UCSD-AML1 (cell line): ENCODE data around the gene NAA80.
"Not testable (repeated sequence)": the region's sequence is repeated elsewhere in the genome, so short reads cannot be mapped to it uniquely, and the experiment has no call there.

ENCODE experiments used
- DNase-seq: peaks from one replicate; lab custom pipeline; 2025; ENCODE audit not compliant: unreplicated experiment; lab: John Stamatoyannopoulos, UW

NAA80 gene

GRCh38 chr3:50271314-50271936, 27.8 kb downstream of the NAA80 start:
- no peak for DNase-seq

- DNase-seq, result no peak
These were observed 28.6 kb downstream of the NAA80 start for GRCh38 chr3:50270422-50271224.

- no peak for DNase-seq
These were observed 29.2 kb downstream of the NAA80 start for GRCh38 chr3:50269977-50270413.

DNA sequence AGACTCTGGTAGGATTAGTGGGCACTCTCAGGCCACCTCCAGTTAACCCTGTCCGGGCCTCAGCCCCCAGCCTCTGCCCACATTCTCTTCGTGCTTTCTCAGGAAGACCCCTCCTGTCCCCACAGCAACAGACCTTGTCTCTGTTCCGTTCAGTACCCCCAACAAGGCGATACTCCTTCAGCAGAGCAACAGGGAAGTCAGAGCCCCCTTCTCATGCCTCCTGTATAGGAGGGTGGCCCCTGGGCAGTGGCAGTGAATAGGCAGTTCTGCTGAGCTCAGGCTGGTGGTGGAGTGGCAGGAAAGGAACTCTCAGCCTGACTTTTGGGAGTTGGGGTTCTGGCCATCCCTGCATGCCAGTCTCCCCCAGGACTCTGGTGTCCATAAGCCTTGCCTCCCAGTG, 29.7 kb downstream of the NAA80 start:
- no peak for DNase-seq

GRCh38 chr3:50268703-50269451, 30.3 kb downstream of the NAA80 start, which contains the start of gene SEMA3B:
Gene SEMA3B, plus strand, starts transcription at chr3:50269147. Its CDS starts 94 bp downstream, at chr3:50269241.
- DNase-seq, result no peak

DNA sequence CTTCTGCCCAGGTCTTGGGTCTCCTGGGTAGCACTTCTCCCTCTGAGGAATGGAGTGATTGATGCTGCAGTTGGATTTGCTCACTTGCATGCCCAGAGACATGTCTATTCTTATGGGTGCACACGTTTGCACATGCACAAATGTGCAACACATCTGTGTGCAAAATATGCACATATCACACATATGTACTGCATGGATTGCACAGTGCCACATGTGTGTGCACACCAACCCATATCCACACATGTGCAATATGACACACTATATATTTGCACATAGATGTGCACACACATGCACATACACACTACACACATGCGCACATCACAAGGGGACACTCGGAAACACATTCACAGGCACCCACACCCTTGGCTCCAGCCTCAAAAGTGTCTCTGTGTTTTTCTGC, 30.9 kb downstream of the NAA80 start:
- no peak for DNase-seq

- no peak for DNase-seq
These were observed 31.8 kb downstream of the NAA80 start for GRCh38 chr3:50267280-50267913.

DNA sequence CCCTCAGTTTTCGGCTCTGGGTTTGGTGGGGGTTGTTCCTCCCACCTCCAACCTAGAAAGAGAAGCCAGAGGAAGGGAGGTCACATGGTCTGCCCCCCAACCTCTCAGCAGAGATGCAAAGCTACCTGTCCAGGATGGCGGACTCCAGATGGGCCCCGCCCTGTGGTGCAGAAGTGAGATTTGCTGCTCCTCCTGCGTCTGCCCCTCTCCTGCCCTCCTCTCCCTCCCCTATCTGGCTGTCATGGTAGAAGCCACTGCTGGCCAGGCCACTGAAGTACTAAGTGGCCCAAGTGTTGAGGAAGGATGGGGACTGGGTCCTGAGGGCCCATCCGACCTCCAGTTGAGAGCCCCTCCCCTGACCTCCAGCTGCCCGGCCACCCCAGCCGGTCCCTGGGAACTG, 32.4 kb downstream of the NAA80 start:
- DNase-seq, result no peak

GRCh38 chr3:50266017-50266416, 33.2 kb downstream of the NAA80 start:
- no peak for DNase-seq

DNA sequence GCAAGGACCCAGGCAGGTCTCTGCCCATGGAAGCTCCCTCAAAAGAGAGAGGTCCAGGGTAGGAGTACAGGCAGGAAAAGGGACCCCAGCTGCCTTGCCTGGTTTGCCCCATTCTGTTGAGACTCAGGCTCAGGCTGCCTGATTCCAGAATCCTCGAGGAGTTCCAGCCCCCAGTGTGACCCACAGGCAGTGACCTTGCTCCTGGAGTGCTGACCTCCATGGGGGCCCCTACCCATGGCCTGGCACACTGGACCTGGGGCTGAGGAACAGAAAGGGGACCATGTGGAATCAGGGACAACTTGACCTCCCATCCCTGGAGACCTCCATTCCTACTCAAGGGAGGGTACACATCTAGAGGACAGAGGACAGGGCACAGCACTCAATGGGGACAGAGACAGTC, 33.6 kb downstream of the NAA80 start:
- no peak for DNase-seq

DNA sequence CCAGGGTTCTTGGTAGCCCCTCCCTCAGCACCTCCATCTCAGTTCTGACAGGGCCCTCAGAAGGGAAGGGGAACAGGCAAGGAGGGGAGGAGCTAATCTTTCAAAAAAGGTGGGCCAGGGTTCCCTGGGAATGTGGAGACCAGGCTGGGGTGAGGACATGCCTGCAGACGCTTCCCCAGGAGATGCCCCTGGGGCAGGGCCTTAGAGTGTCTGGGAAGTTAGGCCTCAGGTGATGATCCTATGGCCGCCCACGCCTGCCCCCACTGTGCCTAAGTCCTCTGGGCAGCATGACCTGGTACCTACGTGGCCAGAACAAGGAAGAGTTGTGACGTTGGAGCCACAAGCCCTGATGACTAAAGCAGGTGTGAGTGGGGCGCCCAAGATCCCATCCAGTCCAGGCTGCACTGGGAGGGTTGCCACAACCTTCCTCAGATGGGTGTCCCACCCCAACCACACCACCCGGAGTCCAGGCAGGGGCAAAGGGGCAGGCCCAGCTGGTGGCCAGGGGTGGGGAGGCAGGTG, 34.2 kb downstream of the NAA80 start:
- no peak for DNase-seq

DNA sequence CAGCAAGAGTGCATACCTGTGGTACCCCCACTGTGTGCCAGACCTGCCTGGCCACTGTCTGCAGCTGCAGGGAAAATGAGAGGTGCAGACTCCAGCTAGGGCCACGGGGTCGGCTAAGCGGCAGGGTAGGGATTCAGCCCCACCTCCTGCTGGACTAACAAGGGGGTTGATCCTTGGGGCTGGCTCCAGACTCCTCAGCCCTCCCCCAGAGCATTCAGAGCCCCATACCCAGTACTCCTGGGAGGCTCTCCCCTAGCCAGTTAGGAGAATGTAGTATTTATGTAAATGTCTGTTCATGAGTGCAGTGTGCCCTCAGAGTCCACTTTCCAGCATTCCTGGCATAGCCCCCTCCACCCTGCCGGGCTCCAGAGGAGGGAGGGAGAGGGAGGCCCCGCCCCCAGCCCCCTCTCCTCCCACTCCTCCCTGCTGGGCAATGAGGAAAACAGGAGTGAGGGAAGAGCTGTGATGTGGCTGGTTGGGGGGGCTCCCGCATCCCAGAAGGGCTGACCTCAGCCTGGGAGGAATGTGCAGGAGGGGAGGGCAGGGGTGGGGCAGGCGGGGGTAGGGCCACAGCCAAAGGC, 34.7 kb downstream of the NAA80 start:
- no peak for DNase-seq

DNA sequence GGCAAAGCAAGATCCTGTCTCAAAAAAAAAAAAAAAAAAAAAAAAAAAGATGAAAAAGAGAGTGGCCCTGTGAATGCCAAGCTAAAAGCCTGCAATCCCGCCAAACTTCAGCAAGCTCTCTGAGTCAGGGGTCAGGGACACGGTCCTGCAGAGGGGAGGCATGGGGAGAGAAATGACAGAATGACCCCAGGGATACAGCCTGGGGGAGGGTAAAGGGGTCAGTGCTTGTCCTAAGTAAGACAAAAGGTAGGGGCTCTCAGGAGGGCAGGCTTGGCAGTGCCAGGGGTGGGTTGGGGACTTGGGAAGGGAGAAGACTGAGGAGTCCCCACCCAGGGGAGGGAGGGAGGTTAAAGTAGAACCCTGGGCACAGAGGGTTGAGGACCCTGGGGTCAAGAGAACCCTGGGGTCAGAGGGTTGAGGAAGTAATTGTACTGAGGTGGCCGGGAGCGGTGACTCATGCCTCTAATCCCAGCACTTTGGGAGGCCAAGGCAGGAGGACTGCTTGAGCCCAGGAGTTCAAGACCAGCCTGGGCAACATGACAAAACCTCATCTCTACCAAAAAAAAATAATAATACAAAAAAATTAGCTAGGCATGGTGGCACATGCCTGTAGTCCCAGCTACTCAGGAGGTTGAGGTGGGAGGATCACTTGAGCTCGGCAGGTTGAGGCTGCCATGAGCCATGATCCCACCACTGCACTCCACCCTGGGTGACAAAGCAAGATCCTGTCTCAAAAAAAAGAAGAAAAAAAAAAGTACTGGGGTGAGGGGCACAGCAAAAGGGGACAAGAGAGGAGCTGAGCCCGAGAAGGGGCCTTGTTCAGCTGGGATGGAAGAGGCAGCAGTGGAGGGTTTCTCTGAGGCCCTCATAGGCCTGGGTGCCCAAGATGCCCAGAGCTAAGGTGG, 35.5 kb downstream of the NAA80 start:
- DNase-seq, result no peak

DNA sequence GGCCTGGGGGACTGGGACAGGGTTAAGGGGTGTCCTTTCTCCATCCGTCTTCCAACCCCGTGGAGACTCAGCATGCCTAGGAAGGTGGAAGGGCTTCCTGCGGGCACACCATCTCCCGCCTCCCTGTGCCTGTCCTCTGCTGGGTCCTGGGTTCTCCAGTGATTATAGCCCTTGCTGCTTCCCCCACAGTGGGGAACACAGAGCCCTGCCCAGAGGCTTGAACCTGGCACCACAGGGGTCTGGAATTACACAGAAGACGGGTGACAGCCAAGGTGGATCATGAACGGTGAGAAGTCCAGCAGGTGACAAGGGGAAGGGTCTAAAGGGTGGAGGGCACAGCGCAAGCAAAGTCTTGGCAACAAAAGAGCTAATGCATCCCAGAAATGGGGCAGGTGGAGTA, 36.4 kb downstream of the NAA80 start:
- no peak for DNase-seq

GRCh38 chr3:50262200-50262599, 37.0 kb downstream of the NAA80 start:
- not testable (repeated sequence) for DNase-seq

DNA sequence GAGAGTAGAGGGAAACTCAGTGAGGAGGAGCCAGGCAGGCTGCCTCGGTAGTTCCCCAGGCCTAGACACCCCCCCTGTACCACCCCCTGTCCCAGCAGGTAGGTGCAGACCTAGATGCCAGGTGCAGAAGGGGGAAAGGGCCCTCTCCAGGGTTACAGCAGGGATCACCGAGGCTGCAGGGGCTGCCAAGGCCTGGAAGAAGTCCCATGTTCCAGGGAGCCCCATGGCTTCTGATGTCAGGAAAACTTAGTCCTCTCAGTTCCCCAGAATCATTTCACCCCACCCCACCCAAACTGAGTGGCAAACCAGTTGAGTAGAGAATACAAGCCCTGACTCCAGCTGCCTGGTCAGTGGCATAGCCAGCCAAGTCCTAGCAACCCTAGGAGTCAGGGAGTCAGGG, 37.7 kb downstream of the NAA80 start:
- DNase-seq, result no peak

- no peak for DNase-seq
These were observed 38.2 kb downstream of the NAA80 start for GRCh38 chr3:50260942-50261441.

- DNase-seq, result peak; percentile 90
These were observed 38.9 kb downstream of the NAA80 start for GRCh38 chr3:50260027-50260941.
